ENCODE measurements around the gene ASIC5. TPM values are rescaled to one million over a fixed set of nuclear protein-coding genes. Genes with fewer than 3 reads are reported as not detected.

ASIC5 gene
- total RNA-seq, 1 donor from 2014 or later, result not detected

DNA sequence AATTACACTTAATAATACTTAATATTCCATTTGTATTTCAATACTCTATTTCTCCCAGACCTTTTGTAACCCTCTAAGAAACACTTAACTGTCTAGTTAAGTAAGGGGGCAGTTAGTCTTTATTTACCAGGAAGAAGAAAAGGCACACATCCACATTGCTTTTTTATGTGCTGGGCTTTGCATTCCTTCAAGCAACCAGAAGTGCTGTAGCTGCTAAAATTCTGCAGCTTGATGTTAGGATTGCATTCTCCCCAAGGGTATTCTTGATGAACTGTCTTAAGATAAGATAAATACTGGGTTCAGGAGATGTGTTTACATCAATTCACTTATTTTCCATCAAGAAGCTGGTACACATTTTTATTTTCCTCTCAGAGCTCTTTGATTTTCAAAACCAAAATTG is 24.0 kb downstream of the ASIC5 start:
- H3K27me3 Mint-ChIP-seq (ENCODE audit: low read depth, unreplicated experiment), result no peaks in the 10 kb centered on the region
- Histone ChIP-seq H3K4me2 (ENCODE audit: low read length) (no peak overlapping the region), H3K36me3 (ENCODE audit: insufficient read depth, low read length) (no peaks in the 10 kb centered on the region), H2AFZ (ENCODE audit: low read depth, low read length) (no peak overlapping the region), H3K79me2 (ENCODE audit: insufficient read depth, low read length) (no peaks in the 10 kb centered on the region), H4K20me1 (ENCODE audit: insufficient read depth, low read length) (no peaks in the 10 kb centered on the region), H3K4me3 (ENCODE audit: insufficient read depth, low read depth, low read length) (no peak overlapping the region), H3K27ac (ENCODE audit: low read depth, low read length) (no peak overlapping the region), H3K27me3 (ENCODE audit: insufficient read depth, low read length) (no peaks in the 10 kb centered on the region), H3K9me3 (ENCODE audit: insufficient read depth, low read depth, low read length) (no peaks in the 10 kb centered on the region), H3K9ac (ENCODE audit: low read length) (no peak overlapping the region), H3K4me1 (ENCODE audit: insufficient read depth, low read length) (peaks cover 3% of the 10 kb centered on the region)
- no peak overlapping the region for H3K4me3 Mint-ChIP-seq (ENCODE audit: unreplicated experiment)
- H3K27ac Mint-ChIP-seq (ENCODE audit: unreplicated experiment), result no peak overlapping the region
- no peaks in the 10 kb centered on the region for H3K9me3 Mint-ChIP-seq (ENCODE audit: unreplicated experiment)
- FAIRE-seq (no peak), DNase-seq (ENCODE audit: low read depth) (no peak)
- no peaks in the 10 kb centered on the region for H3K36me3 Mint-ChIP-seq (ENCODE audit: low read depth, unreplicated experiment)
- no peaks in the 10 kb centered on the region for H3K4me1 Mint-ChIP-seq (ENCODE audit: low read depth, unreplicated experiment)
- TF ChIP-seq, protein P1, sequence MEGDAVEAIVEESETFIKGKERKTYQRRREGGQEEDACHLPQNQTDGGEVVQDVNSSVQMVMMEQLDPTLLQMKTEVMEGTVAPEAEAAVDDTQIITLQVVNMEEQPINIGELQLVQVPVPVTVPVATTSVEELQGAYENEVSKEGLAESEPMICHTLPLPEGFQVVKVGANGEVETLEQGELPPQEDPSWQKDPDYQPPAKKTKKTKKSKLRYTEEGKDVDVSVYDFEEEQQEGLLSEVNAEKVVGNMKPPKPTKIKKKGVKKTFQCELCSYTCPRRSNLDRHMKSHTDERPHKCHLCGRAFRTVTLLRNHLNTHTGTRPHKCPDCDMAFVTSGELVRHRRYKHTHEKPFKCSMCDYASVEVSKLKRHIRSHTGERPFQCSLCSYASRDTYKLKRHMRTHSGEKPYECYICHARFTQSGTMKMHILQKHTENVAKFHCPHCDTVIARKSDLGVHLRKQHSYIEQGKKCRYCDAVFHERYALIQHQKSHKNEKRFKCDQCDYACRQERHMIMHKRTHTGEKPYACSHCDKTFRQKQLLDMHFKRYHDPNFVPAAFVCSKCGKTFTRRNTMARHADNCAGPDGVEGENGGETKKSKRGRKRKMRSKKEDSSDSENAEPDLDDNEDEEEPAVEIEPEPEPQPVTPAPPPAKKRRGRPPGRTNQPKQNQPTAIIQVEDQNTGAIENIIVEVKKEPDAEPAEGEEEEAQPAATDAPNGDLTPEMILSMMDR (IDR thresholded peaks at IDR 0.05; ENCODE audit: insufficient read depth, low read depth, low read length), result no peak
- no peak for TF ChIP-seq EZH2 (IDR thresholded peaks at IDR 0.05; ENCODE audit: insufficient read depth, low read length)

DNA sequence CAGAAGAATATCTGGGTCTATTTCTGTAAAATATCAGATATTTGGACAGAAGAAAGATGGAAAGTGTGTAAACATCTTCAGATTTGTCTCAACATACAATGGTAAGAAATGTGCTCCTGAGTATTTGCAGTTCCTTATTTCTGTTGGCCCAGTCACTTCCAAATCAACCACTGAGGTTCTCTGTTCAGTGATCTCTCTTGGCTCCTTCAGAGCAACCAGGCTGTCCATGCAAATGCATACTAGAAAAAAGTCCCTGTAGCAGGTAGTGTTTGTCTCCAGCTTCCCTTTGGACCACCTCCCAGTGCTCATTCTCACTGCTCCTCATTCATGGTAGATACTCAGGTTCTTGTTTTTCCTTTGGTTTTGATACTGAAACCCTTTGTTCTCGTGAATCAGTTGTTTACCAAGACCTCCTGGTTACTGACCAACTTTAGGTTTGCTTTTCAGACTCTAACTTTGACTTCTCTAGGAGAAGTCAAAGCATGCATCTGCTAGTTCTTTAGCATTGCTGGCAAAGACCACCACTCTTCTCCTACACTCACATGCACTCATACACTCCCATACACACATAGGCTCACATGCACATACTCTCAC is 28.8 kb downstream of the ASIC5 start:
- no peak overlapping the region for H3K27ac Mint-ChIP-seq (ENCODE audit: unreplicated experiment)
- no peak overlapping the region for H3K4me2 ChIP-seq (ENCODE audit: low read length)
- no peaks in the 10 kb centered on the region for H3K9me3 Mint-ChIP-seq (ENCODE audit: unreplicated experiment)
- no peak overlapping the region for H3K4me3 Mint-ChIP-seq (ENCODE audit: unreplicated experiment)
- H3K27me3 ChIP-seq (ENCODE audit: insufficient read depth, low read length), result no peaks in the 10 kb centered on the region
- H4K20me1 ChIP-seq (ENCODE audit: insufficient read depth, low read length), result no peaks in the 10 kb centered on the region
- no peak for TF ChIP-seq EZH2 (IDR thresholded peaks at IDR 0.05; ENCODE audit: insufficient read depth, low read length)
- TF ChIP-seq, protein P1 (IDR thresholded peaks at IDR 0.05; ENCODE audit: insufficient read depth, low read depth, low read length), result no peak
- H3K36me3 ChIP-seq (ENCODE audit: insufficient read depth, low read length), result no peaks in the 10 kb centered on the region
- peaks cover 3% of the 10 kb centered on the region for H3K4me1 ChIP-seq (ENCODE audit: insufficient read depth, low read length)
- H3K4me3 ChIP-seq (ENCODE audit: insufficient read depth, low read depth, low read length), result no peak overlapping the region
- H3K27ac ChIP-seq (ENCODE audit: low read depth, low read length), result no peak overlapping the region
- H3K79me2 ChIP-seq (ENCODE audit: insufficient read depth, low read length), result no peaks in the 10 kb centered on the region
- no peaks in the 10 kb centered on the region for H3K4me1 Mint-ChIP-seq (ENCODE audit: low read depth, unreplicated experiment)
- H3K27me3 Mint-ChIP-seq (ENCODE audit: low read depth, unreplicated experiment), result no peaks in the 10 kb centered on the region
- H2AFZ ChIP-seq (ENCODE audit: low read depth, low read length), result no peak overlapping the region
- H3K9ac ChIP-seq (ENCODE audit: low read length), result no peak overlapping the region
- DNase-seq (ENCODE audit: low read depth) (no peak), FAIRE-seq (no peak)
- no peaks in the 10 kb centered on the region for H3K9me3 ChIP-seq (ENCODE audit: insufficient read depth, low read depth, low read length)
- H3K36me3 Mint-ChIP-seq (ENCODE audit: low read depth, unreplicated experiment), result no peaks in the 10 kb centered on the region

DNA sequence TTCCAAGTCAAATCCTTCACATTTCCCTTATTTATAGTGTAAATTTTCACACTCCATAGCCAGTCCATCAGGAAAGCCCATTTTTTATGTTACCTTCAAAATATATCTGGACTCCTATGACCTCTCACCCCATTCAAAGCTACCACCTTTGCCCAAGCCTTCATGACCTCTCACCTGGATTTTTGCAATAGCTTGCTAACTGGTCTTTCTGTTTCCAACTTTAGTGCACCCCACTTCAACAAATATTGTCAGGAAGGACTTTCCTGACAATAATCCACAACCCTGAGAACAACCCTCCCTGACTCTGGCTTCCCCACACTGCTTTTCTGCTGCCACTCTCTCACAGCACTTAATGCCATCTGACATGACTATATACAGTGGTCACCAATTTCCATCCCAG is 33.4 kb downstream of the ASIC5 start:
- TF ChIP-seq, protein P1 (IDR thresholded peaks at IDR 0.05; ENCODE audit: insufficient read depth, low read depth, low read length), result no peak
- no peak for TF ChIP-seq EZH2 (IDR thresholded peaks at IDR 0.05; ENCODE audit: insufficient read depth, low read length)
- no peaks in the 10 kb centered on the region for H3K27me3 ChIP-seq (ENCODE audit: insufficient read depth, low read length)
- H3K4me1 ChIP-seq (ENCODE audit: insufficient read depth, low read length), result no peaks in the 10 kb centered on the region
- no peaks in the 10 kb centered on the region for H3K4me1 Mint-ChIP-seq (ENCODE audit: low read depth, unreplicated experiment)
- H4K20me1 ChIP-seq (ENCODE audit: insufficient read depth, low read length), result no peaks in the 10 kb centered on the region
- H3K27me3 Mint-ChIP-seq (ENCODE audit: low read depth, unreplicated experiment), result no peaks in the 10 kb centered on the region
- H3K4me3 Mint-ChIP-seq (ENCODE audit: unreplicated experiment), result no peak overlapping the region
- H3K36me3 Mint-ChIP-seq (ENCODE audit: low read depth, unreplicated experiment), result no peaks in the 10 kb centered on the region
- no peak overlapping the region for H3K4me2 ChIP-seq (ENCODE audit: low read length)
- H3K9ac ChIP-seq (ENCODE audit: low read length), result no peak overlapping the region
- H2AFZ ChIP-seq (ENCODE audit: low read depth, low read length), result no peak overlapping the region
- FAIRE-seq (no peak), DNase-seq (ENCODE audit: low read depth) (no peak)
- H3K9me3 Mint-ChIP-seq (ENCODE audit: unreplicated experiment), result no peaks in the 10 kb centered on the region
- H3K27ac ChIP-seq (ENCODE audit: low read depth, low read length), result no peak overlapping the region
- no peaks in the 10 kb centered on the region for H3K79me2 ChIP-seq (ENCODE audit: insufficient read depth, low read length)
- H3K4me3 ChIP-seq (ENCODE audit: insufficient read depth, low read depth, low read length), result no peak overlapping the region
- no peaks in the 10 kb centered on the region for H3K36me3 ChIP-seq (ENCODE audit: insufficient read depth, low read length)
- no peaks in the 10 kb centered on the region for H3K9me3 ChIP-seq (ENCODE audit: insufficient read depth, low read depth, low read length)
- no peak overlapping the region for H3K27ac Mint-ChIP-seq (ENCODE audit: unreplicated experiment)

Measured in astrocyte (in vitro differentiated cells and primary cell).